GM12878 (cell line): ENCODE data around the gene PDSS2. TPM values are rescaled to one million over a fixed set of nuclear protein-coding genes. Genes with fewer than 3 reads are reported as not detected.

Source experiments
- ATAC-seq: fragments of 200-7000 bp; cut with Tn5 transposase; 3 replicates; pipeline ENCODE4 v1.9.1; 2020; ENCODE audit warnings: mild to moderate bottlenecking, moderate library complexity
- BruUV-seq: library from RNA; stranded (reverse); fragments of 400-500 nt; replicated peaks from 2 replicates; lab custom pipeline; 2021; lab: Mats Ljungman, UMichigan
- CTCF ChIA-PET: fragments of 300-600 bp; sonication (Branson Sonifier 250); formaldehyde crosslinking; extraction: SDS; loops from one replicate; lab custom pipeline; 2021; ENCODE audit warnings: inconsistent platforms; lab: Yijun Ruan, JAX
- POLR2A ChIA-PET: fragments of 350-600 bp; formaldehyde crosslinking; extraction: SDS; loops from one replicate; lab custom pipeline; 2021; ENCODE audit warnings: inconsistent platforms; lab: Charles Lee
- RAD21 ChIA-PET: fragments of 300-600 bp; sonication (Branson Sonifier 250); formaldehyde crosslinking; loops from one replicate; lab custom pipeline; 2023; ENCODE audit warnings: antibody characterized with exemption; ENCODE audit not compliant: unreplicated experiment; lab: Charles Lee
- SMC1A ChIA-PET: fragments of 300-600 bp; sonication (Branson Sonifier 250); formaldehyde crosslinking; loops from one replicate; lab custom pipeline; 2023; ENCODE audit not compliant: unreplicated experiment, uncharacterized antibody; lab: Charles Lee
- DNase-seq: peaks from one replicate; pipeline ENCODE4 v3.0.0-alpha.2; 2011; ENCODE audit warnings: low read depth, low spot score
- FAIRE-seq: peaks from 3 replicates; lab custom pipeline; 2011; peaks lifted over from hg19 to GRCh38; lab: Jason Lieb, UNC
- H2AFZ ChIP-seq: 2 replicates; pipeline ENCODE4 v1.6.0; 2011; ENCODE audit warnings: low read depth, low read length, control low read depth; ENCODE audit not compliant: control insufficient read depth
- H3K27ac ChIP-seq: 2 replicates; pipeline ENCODE4 v1.5.1; 2011; ENCODE audit warnings: control low read depth; ENCODE audit not compliant: control insufficient read depth, insufficient read depth
- H3K27me3 ChIP-seq, 2 experiments: replicated peaks in 1 of 2; 2 replicates each; pipeline versions ENCODE4 v1.6.0 to v1.6.1; 2011; ENCODE audit warnings: low read length in 1 of 2; ENCODE audit not compliant: control insufficient read depth in 2 of 2, insufficient read depth in 2 of 2
- H3K36me3 ChIP-seq, 2 experiments: 2 replicates each; pipeline ENCODE4 v1.5.1; 2011; ENCODE audit warnings: low read length in 1 of 2; ENCODE audit not compliant: control insufficient read depth in 2 of 2, insufficient read depth in 2 of 2
- H3K4me1 ChIP-seq: 2 replicates; pipeline ENCODE4 v1.6.1; 2011; ENCODE audit warnings: mild to moderate bottlenecking, low read length, moderate library complexity, mixed read lengths; ENCODE audit not compliant: control insufficient read depth, insufficient read depth
- H3K4me2 ChIP-seq: 2 replicates; pipeline ENCODE4 v1.6.0; 2011; ENCODE audit warnings: control low read depth; ENCODE audit not compliant: control insufficient read depth, insufficient read depth
- H3K4me3 ChIP-seq: fragments of 200-600 bp; sonication (generic); 2 replicates; pipeline ENCODE4 v1.5.1; 2016
- H3K79me2 ChIP-seq: 2 replicates; pipeline ENCODE4 v1.6.0; 2011; ENCODE audit warnings: low read length; ENCODE audit not compliant: control insufficient read depth, insufficient read depth
- H3K9ac ChIP-seq: 2 replicates; pipeline ENCODE4 v1.8.0; 2011; ENCODE audit warnings: low read length, control low read depth, mixed read lengths; ENCODE audit not compliant: control insufficient read depth, insufficient read depth
- H3K9me3 ChIP-seq: replicated peaks from 3 replicates; pipeline ENCODE4 v1.5.1; 2011; ENCODE audit warnings: mild to moderate bottlenecking, low read length; ENCODE audit not compliant: control insufficient read depth, insufficient read depth
- H4K20me1 ChIP-seq: 2 replicates; pipeline ENCODE4 v1.6.0; 2011; ENCODE audit not compliant: control insufficient read depth, insufficient read depth
- BRCA1 ChIP-seq: IDR thresholded peaks from 2 replicates; pipeline ENCODE4 v1.6.1; 2011; ENCODE audit warnings: low read depth, low read length, improper control_type of control experiment
- EZH2 ChIP-seq: IDR thresholded peaks from 2 replicates; pipeline ENCODE4 v1.6.1; 2012; ENCODE audit warnings: low read depth, mild to moderate bottlenecking, control low read depth, inconsistent platforms, low read length, borderline replicate concordance; ENCODE audit not compliant: control insufficient read depth
- JUND ChIP-seq: IDR thresholded peaks from 2 replicates; pipeline ENCODE4 v1.6.1; 2012; ENCODE audit warnings: low read depth, mild to moderate bottlenecking, low read length, improper control_type of control experiment, moderate library complexity
- POLR2A ChIP-seq: IDR thresholded peaks from 2 replicates; pipeline ENCODE4 v1.6.1; 2011; ENCODE audit warnings: low read depth, mild to moderate bottlenecking, low read length
- RB1 ChIP-seq: fragments of 450-650 bp; formaldehyde crosslinking; IDR thresholded peaks from 2 replicates; pipeline ENCODE4 v1.6.1; 2017; ENCODE audit warnings: mild to moderate bottlenecking, borderline replicate concordance
- RELB ChIP-seq: fragments of 450-650 bp; IDR thresholded peaks from 2 replicates; pipeline ENCODE4 v1.6.1; 2017; ENCODE audit warnings: low read depth, mild to moderate bottlenecking, moderate library complexity
- SMAD1 ChIP-seq: fragments of 450-650 bp; IDR thresholded peaks from 2 replicates; pipeline ENCODE4 v1.6.1; 2018; ENCODE audit warnings: mild to moderate bottlenecking, low read depth; ENCODE audit not compliant: partially characterized antibody
- SMAD5 ChIP-seq: IDR thresholded peaks from 2 replicates; pipeline ENCODE4 v1.6.1; 2016; ENCODE audit warnings: antibody characterized with exemption, low read depth
- SPI1 ChIP-seq: IDR thresholded peaks from 2 replicates; pipeline ENCODE4 v1.6.1; 2011; ENCODE audit warnings: low read depth, mild to moderate bottlenecking, low read length, moderate library complexity, borderline replicate concordance; ENCODE audit not compliant: insufficient read depth
- TARDBP ChIP-seq: IDR thresholded peaks from 2 replicates; pipeline ENCODE4 v1.6.1; 2016; ENCODE audit warnings: borderline replicate concordance
- TCF12 ChIP-seq: IDR thresholded peaks from 2 replicates; pipeline ENCODE4 v1.6.1; 2011; ENCODE audit warnings: low read depth, mild to moderate bottlenecking, low read length
- WGBS: methylation state at CpG from one replicate; pipeline ENCODE4 v1.1.6; 2016; ENCODE audit warnings: low lambda C conversion rate; ENCODE audit not compliant: insufficient replicate concordance, insufficient coverage; ENCODE audit errors: missing lambda C conversion rate; 5-methylcytosine and 5-hydroxymethylcytosine counted together
- in situ Hi-C: fragments of 300-500 bp; cut with MboI; formaldehyde crosslinking; loops from 9 replicates; pipeline ENCODE4 v1.14.3; 2018; ENCODE audit warnings: mixed read lengths
- intact Hi-C: fragments of 100-400 bp; cut with micrococcal nuclease; formaldehyde crosslinking; loops from one replicate; pipeline ENCODE4 v1.14.2; 2022; ENCODE audit not compliant: unreplicated experiment
- polyA plus RNA-seq, 11 experiments: library from polyadenylated mRNA; depleted of rRNA in 4 of 11; unstranded in 6 of 11; stranded (reverse) in 5 of 11; fragments of >200 nt; fragmentation: Nextera tagmentation in 4 of 11; fragmentation: Illumina TruSeq in 1 of 11; extraction: Ambion mirVana in 4 of 11; extraction: Trizol in 1 of 11; gene quantifications; 1 replicate in 1 of 11; 2 replicates in 10 of 11; pipeline versions ENCODE4 v1.2.1 to v1.2.3, GENCODE V29; 2011 to 2016; ENCODE audit warnings: inconsistent platforms in 2 of 11, missing spikeins in 2 of 11, low read depth in 1 of 11
- total RNA-seq, 4 experiments: library from RNA; depleted of rRNA in 3 of 4; stranded (reverse); fragments of >200 nt in 3 of 4; fragmentation: Illumina TruSeq in 1 of 4; extraction: Trizol in 1 of 4; gene quantifications; 2 replicates each; pipeline versions ENCODE4 v1.2.1 to v1.2.3, GENCODE V29; 2013 to 2021
- TF ChIP-seq, protein P1 (sequence below): fragments of 450-650 bp; IDR thresholded peaks from 2 replicates; pipeline ENCODE4 v1.6.1; 2017; ENCODE audit warnings: antibody characterized with exemption, mild to moderate bottlenecking, moderate library complexity
- TF ChIP-seq, protein P2 (sequence below): fragments of 450-650 bp; IDR thresholded peaks from 2 replicates; pipeline ENCODE4 v1.6.1; 2017; ENCODE audit warnings: mild to moderate bottlenecking, low read depth, inconsistent platforms; ENCODE audit not compliant: poor library complexity, severe bottlenecking

PDSS2 gene
- total and polyA plus RNA-seq, 10 of the 15 experiments (the other 5 are each of a cell fraction or from before 2014, with no cell fraction given): 7.7 to 15.5 (median 9.6) TPM

DNA sequence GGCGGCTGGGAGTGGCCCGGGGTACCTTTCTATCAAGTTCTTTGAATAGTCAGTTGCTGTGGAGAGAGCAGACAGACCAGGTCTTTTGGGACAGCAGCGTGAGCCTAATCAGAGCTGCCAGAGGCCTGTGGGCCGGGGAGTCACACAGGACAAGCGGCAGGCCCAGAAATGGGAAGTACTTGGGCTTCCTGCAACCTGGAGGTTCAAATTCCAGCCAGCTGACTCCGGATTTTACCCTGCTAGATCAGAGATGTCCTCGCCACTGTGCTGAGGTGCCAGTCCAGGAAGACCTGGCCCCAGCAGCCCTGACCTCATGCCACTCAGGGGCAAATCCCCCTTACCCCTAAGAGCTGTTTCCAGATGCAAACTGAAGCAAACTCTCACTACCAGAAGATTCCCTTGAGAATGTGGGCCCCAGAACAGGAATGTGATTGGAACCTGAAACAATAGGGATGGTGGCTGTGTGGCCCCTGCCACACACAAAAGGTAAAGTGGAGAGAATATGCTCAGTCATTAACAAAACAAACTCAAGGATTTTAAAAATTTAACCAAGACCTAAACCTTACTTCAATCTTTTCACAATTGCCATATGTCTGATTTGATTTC, 353.8 kb downstream of the PDSS2 start (continued):
- no peak for TF ChIP-seq RELB

- no peak overlapping the region for H2AFZ ChIP-seq
- BruUV-seq: no TSS peak
- H3K36me3 ChIP-seq: peaks cover 0 to 2% of the 10 kb centered on the region in 2 experiments; a peak in 1 of 4 replicates
- H3K79me2 ChIP-seq: no peaks in the 10 kb centered on the region
- H3K9ac ChIP-seq: no peak overlapping the region
- no peaks in the 10 kb centered on the region for H3K9me3 ChIP-seq
- no peak overlapping the region for H3K27ac ChIP-seq
- no peak overlapping the region for H3K4me2 ChIP-seq
- in situ Hi-C loops: no loop called here
- WGBS: 97% methylated on average over 6 of the region's 6 CpGs
- FAIRE-seq (no peak), DNase-seq (no peak), ATAC-seq (no peak)
- TF ChIP-seq POLR2A (no peak), SPI1 (no peak), EZH2 (no peak), TCF12 (no peak), JUND (no peak), RB1 (no peak), SMAD1 (no peak), SMAD5 (no peak), BRCA1 (no peak), TARDBP (no peak)
- TF ChIP-seq, protein P1, sequence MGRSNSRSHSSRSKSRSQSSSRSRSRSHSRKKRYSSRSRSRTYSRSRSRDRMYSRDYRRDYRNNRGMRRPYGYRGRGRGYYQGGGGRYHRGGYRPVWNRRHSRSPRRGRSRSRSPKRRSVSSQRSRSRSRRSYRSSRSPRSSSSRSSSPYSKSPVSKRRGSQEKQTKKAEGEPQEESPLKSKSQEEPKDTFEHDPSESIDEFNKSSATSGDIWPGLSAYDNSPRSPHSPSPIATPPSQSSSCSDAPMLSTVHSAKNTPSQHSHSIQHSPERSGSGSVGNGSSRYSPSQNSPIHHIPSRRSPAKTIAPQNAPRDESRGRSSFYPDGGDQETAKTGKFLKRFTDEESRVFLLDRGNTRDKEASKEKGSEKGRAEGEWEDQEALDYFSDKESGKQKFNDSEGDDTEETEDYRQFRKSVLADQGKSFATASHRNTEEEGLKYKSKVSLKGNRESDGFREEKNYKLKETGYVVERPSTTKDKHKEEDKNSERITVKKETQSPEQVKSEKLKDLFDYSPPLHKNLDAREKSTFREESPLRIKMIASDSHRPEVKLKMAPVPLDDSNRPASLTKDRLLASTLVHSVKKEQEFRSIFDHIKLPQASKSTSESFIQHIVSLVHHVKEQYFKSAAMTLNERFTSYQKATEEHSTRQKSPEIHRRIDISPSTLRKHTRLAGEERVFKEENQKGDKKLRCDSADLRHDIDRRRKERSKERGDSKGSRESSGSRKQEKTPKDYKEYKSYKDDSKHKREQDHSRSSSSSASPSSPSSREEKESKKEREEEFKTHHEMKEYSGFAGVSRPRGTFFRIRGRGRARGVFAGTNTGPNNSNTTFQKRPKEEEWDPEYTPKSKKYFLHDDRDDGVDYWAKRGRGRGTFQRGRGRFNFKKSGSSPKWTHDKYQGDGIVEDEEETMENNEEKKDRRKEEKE: no peak
- TF ChIP-seq, protein P2, sequence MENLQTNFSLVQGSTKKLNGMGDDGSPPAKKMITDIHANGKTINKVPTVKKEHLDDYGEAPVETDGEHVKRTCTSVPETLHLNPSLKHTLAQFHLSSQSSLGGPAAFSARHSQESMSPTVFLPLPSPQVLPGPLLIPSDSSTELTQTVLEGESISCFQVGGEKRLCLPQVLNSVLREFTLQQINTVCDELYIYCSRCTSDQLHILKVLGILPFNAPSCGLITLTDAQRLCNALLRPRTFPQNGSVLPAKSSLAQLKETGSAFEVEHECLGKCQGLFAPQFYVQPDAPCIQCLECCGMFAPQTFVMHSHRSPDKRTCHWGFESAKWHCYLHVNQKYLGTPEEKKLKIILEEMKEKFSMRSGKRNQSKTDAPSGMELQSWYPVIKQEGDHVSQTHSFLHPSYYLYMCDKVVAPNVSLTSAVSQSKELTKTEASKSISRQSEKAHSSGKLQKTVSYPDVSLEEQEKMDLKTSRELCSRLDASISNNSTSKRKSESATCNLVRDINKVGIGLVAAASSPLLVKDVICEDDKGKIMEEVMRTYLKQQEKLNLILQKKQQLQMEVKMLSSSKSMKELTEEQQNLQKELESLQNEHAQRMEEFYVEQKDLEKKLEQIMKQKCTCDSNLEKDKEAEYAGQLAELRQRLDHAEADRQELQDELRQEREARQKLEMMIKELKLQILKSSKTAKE: no peak
- no peak overlapping the region for H3K4me3 ChIP-seq
- POLR2A ChIA-PET: interaction anchor here (0.5 to 0.8 kb wide), 2 partner anchors 18 to 61 kb away, joined by 4 to 5 read pairs; no protein-coding TSS in a partner anchor
- CTCF ChIA-PET: interaction anchor here (1.2 to 1.3 kb wide), 3 partner anchors 11 to 64 kb away, joined by 3 to 5 read pairs (median 4); no protein-coding TSS in a partner anchor
- peaks cover 10% of the 10 kb centered on the region for H3K4me1 ChIP-seq
- RAD21 ChIA-PET: interaction anchor here (1.2 kb wide), 1 partner anchor 11 kb away, joined by 3 read pairs; no protein-coding TSS in a partner anchor
- H3K27me3 ChIP-seq: no peaks in the 10 kb centered on the region
- intact Hi-C loops: no loop called here
- SMC1A ChIA-PET: no interaction called here
- peaks cover under 1% of the 10 kb centered on the region; the same call in 1 of the 2 replicates for H4K20me1 ChIP-seq
Observed at GRCh38 chr6:107103082-107103481, 356.3 kb downstream of the PDSS2 start.
